Stimulated activated CD8-positive, alpha-beta memory T cell treated with anti-CD3 and anti-CD28 coated beads, Interleukin-12 subunit alpha, Interleukin-12 subunit beta, amount 100 ng/mL, for 4 hours (primary cell): Measurements from ENCODE around the gene CENPV.

Experiments used
- DNase-seq: peaks from one replicate; pipeline ENCODE4 v3.0.0-alpha.2; 2020; ENCODE audit warnings: low read depth

Gene CENPV

GRCh38 chr17:16361874-16362273 is 8.6 kb upstream of the CENPV start:
- no peak for DNase-seq

GRCh38 chr17:16358394-16358793 is 5.1 kb upstream of the CENPV start:
- DNase-seq, result no peak

GRCh38 chr17:16354585-16354984 is 1.3 kb upstream of the CENPV start:
- DNase-seq, result no peak

- peak; percentile 38 for DNase-seq
Measured at GRCh38 chr17:16352667-16353316, 477 bp downstream of the CENPV start.

GRCh38 chr17:16352303-16352666 is 984 bp downstream of the CENPV start:
- DNase-seq, result no peak

GRCh38 chr17:16351831-16352230 is 1.4 kb downstream of the CENPV start:
- DNase-seq, result no peak

GRCh38 chr17:16349431-16349830 is 3.8 kb downstream of the CENPV start:
- no peak for DNase-seq

- no peak for DNase-seq
Measured at GRCh38 chr17:16348586-16348985, 4.7 kb downstream of the CENPV start.

GRCh38 chr17:16346721-16347271 is 6.5 kb downstream of the CENPV start:
- no peak for DNase-seq

GRCh38 chr17:16345565-16345964 is 7.7 kb downstream of the CENPV start:
- no peak for DNase-seq

- no peak for DNase-seq
Measured at GRCh38 chr17:16343569-16343968, 9.7 kb downstream of the CENPV start.

GRCh38 chr17:16342979-16343378 is 10.3 kb downstream of the CENPV start:
- DNase-seq, result no peak

- DNase-seq, result no peak
Measured at GRCh38 chr17:16339959-16340358, 13.3 kb downstream of the CENPV start.

GRCh38 chr17:16339402-16339801 is 13.9 kb downstream of the CENPV start:
- DNase-seq, result no peak

GRCh38 chr17:16338391-16338790 is 14.9 kb downstream of the CENPV start:
- DNase-seq, result no peak

- DNase-seq, result no peak
Measured at GRCh38 chr17:16329519-16330271, 23.6 kb downstream of the CENPV start.

GRCh38 chr17:16328997-16329396 is 24.3 kb downstream of the CENPV start:
- no peak for DNase-seq

GRCh38 chr17:16327018-16327417 is 26.3 kb downstream of the CENPV start:
- DNase-seq, result no peak

GRCh38 chr17:16325964-16326363 is 27.3 kb downstream of the CENPV start:
- no peak for DNase-seq

GRCh38 chr17:16322636-16323035 is 30.6 kb downstream of the CENPV start:
- no peak for DNase-seq

- DNase-seq, result no peak
Measured at GRCh38 chr17:16319969-16320368, 33.3 kb downstream of the CENPV start.

- no peak for DNase-seq
Measured at GRCh38 chr17:16314859-16315258, 38.4 kb downstream of the CENPV start.

- no peak for DNase-seq
Measured at GRCh38 chr17:16314189-16314588, 39.1 kb downstream of the CENPV start.
